GM20431 (cell line): ENCODE measurements around the gene SARS2.

Source experiments
- in situ Hi-C: fragments of 300-500 bp; cut with MseI, MboI; formaldehyde crosslinking; loops from one replicate; pipeline ENCODE4 v1.15.0; 2020; ENCODE audit warnings: low sequenced_read_pairs; ENCODE audit not compliant: unreplicated experiment

The SARS2 gene

DNA sequence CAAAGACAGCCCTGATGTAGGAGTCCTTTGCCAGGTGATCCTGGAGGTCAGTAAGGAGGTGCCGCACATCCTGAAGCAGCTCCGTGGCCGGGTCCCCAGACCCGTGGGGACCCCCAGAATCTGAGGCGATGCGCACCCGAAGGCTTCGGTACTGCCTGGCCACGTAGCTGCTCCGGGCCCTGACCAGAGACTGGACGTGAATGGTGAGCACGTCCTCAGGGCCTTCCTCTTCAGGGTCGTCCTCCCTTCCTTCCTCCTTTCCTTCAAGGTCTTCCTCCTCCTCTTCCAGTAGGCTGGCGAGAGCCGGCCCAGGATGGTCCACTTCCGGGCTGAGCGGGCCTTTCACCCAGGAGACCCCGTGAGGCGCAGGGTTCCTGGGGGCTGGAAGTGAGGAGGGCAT, 60.0 kb downstream of the SARS2 start:
- in situ Hi-C loops = no loop called here

DNA sequence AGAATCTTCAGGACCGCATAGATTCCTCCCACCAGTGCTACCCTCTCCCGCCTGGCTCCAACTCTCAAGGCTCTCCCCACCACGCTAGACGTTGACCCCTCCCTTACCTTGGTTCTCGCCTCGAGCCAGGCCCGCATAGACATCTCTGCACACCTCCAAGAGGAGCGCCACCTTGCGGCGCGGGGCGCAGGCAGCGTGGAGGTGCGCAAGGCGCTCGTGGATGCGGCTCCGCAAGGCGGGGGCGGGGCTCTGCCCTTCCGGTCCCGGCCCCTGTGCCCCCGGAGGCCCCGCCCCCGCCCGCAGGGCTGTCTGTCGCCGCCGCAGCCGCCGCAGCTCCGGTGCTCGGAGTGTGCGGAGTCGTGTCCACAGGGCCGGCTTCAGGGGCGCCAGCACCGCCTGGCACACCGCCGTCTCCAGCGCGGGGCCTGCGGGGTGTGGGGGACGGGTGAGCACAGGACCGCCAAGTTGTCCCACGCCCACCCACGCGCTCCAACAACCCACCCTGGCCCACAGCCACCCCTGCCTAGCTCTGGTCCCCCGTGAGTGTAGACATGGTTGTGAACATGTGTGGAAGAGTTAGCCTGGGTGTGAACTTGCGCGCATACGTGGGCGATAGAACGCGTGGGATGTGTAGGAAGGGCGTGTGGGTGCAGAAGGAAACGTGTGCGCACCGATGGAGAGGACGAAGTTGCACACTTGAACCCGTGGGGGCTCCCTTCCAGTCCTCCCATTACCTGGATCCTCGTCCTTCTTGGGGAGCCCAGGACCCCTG, 60.5 kb downstream of the SARS2 start:
- in situ Hi-C loops = no loop called here

DNA sequence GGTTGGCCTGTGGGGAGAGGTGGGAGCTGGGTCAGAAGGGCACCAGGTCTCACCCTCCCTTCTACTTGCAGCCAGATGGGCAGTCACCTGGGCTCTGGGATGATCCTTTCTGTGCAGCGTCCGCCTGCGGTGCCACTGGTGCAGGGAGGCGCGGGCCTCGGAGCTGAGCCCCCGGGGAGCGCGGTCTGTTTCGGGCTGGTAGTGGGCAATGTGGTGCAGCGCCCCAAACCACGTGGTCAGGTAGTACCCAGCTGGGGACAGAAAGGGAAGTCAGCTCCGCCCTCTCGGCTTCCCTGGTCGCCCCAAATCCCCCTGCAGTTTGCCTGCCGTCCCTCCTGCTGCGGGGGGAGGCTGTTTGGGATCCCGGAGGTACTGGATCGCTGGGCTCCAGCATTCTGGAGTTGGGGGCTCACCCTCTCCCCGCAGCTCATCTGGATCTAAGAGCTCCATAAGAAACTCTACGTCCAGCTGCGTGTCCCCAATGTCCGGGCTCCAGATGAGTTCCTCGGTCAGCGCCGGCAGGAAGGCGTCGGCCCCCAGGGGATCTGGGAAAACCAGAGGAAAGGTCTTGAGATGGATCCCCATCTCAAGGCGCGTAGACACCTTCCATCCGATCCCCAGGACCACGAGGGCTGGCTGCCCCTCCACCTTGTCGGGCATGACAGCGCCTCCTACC, 61.3 kb downstream of the SARS2 start:
- in situ Hi-C loops = no loop called here

DNA sequence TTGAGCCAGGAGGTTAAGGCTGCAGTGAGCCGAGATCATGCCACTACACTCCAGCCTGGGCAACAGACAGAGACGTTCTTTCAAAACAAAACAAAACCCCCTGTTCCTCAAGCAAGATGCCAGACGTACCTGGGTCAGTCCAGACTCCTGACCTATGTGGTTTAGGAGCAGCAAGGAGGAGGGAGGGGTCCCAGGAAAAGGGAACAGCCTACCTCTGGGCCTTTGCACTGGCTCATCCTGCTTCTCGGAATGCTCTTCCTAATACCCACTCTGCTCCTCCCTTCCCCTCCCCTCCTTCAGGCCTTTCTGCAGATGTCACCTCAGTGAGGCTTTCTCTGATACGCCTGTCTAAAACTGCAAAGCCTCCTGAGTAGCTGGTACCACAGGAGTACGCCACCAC, 62.0 kb downstream of the SARS2 start:
- in situ Hi-C loops = no loop called here

DNA sequence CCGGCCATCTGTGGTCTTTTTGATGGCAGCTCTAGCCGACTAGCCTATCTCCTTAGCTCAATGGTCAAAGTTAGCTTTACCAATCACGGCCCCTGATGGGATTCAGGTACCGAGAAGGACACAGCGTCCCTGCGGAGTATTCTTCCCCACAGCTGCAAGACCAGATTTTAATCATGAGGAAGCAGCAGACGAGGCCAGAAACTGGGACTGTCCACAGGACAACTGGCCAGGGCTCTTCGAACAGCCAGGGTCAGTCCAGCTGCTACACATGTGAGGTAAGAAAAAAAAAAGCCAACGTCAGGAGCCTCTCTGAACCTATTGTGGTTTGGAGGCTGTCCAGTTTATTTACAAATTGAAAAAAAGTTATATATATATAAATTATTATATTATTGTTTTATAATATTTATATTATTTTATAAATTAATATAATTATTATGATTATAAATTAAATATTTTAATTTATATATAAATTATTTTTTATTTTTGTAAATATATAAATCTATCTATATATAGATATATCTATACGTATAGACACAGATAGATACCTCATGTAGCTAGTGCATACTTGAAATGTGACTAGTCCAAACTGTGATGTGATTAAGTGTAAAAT, 63.3 kb downstream of the SARS2 start:
- in situ Hi-C loops = no loop called here
